HUES48 (cell line): ENCODE measurements around the gene PIK3C2G.

Source experiments
- H3K27ac ChIP-seq: one replicate; pipeline ENCODE4 v1.7.0; 2013; ENCODE audit warnings: low read depth, low read length, inconsistent platforms
- H3K27me3 ChIP-seq: 2 replicates; pipeline ENCODE4 v1.6.1; 2013; ENCODE audit warnings: mild to moderate bottlenecking, low read length; ENCODE audit not compliant: control insufficient read depth, insufficient read depth
- H3K36me3 ChIP-seq: 2 replicates; pipeline ENCODE4 v1.6.1; 2013; ENCODE audit warnings: low read length; ENCODE audit not compliant: control insufficient read depth, insufficient read depth
- H3K4me1 ChIP-seq: 2 replicates; pipeline ENCODE4 v1.6.1; 2013; ENCODE audit warnings: mild to moderate bottlenecking, low read length; ENCODE audit not compliant: control insufficient read depth, insufficient read depth
- H3K4me3 ChIP-seq: 2 replicates; pipeline ENCODE4 v1.5.1; 2013; ENCODE audit warnings: mild to moderate bottlenecking, low read depth, low read length
- H3K9ac ChIP-seq: 2 replicates; pipeline ENCODE4 v1.6.1; 2013; ENCODE audit warnings: mild to moderate bottlenecking, low read depth, low read length, moderate library complexity
- H3K9me3 ChIP-seq: 2 replicates; pipeline ENCODE4 v1.6.1; 2013; ENCODE audit warnings: low read length; ENCODE audit not compliant: control insufficient read depth, insufficient read depth

Gene PIK3C2G

GRCh38 chr12:18339633-18340032 lies 78.3 kb downstream of the PIK3C2G start:
- H3K4me3 ChIP-seq: no peak overlapping the region
- H3K9ac ChIP-seq: no peak overlapping the region
- no peaks in the 10 kb centered on the region for H3K27me3 ChIP-seq
- no peaks in the 10 kb centered on the region for H3K9me3 ChIP-seq
- no peaks in the 10 kb centered on the region for H3K4me1 ChIP-seq
- no peak overlapping the region for H3K27ac ChIP-seq
- no peaks in the 10 kb centered on the region for H3K36me3 ChIP-seq

DNA sequence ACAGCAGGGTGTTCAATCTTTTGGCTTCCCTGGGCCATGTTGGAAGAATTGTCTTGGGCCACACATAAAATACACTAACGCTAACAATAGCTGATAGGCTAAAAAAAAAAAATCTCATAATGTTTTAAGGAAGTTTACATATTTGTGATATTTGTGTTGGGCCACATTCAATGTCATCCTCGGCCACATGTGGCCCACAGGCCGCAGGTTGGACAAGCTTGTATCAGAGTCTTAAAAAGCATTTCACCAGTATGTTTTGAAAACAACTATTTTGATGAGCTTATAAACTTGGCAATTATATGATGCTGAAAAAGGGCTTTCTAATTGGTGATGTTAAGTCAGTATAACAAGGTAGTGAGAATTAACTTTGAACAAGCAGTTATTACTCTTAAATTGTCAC lies 78.9 kb downstream of the PIK3C2G start:
- Histone ChIP-seq H3K9ac (no peak overlapping the region), H3K9me3 (no peaks in the 10 kb centered on the region), H3K36me3 (no peaks in the 10 kb centered on the region), H3K27ac (no peak overlapping the region), H3K4me3 (no peak overlapping the region), H3K4me1 (no peaks in the 10 kb centered on the region), H3K27me3 (no peaks in the 10 kb centered on the region)

DNA sequence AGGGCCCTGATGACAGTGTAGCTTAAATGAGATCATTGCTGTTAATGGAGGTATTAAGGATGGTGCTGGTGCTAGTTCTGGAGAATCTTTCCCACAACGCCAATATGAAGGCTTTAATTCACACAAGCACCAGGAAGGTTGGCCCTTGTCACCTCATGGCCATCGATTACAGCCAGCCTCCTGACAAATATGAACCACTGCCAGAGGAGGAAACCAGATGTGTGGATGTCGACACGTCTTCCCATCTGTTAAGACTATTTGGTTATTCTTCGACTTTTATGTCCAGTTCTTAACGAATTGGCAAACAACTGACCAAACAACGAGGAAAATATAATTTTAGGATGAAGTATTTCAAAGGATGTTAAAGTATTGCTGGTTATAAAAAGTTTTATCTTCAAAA lies 79.5 kb downstream of the PIK3C2G start:
- no peaks in the 10 kb centered on the region for H3K9me3 ChIP-seq
- no peak overlapping the region for H3K27ac ChIP-seq
- H3K4me1 ChIP-seq: no peaks in the 10 kb centered on the region
- H3K4me3 ChIP-seq: no peak overlapping the region
- no peaks in the 10 kb centered on the region for H3K36me3 ChIP-seq
- H3K27me3 ChIP-seq: no peaks in the 10 kb centered on the region
- no peak overlapping the region for H3K9ac ChIP-seq

DNA sequence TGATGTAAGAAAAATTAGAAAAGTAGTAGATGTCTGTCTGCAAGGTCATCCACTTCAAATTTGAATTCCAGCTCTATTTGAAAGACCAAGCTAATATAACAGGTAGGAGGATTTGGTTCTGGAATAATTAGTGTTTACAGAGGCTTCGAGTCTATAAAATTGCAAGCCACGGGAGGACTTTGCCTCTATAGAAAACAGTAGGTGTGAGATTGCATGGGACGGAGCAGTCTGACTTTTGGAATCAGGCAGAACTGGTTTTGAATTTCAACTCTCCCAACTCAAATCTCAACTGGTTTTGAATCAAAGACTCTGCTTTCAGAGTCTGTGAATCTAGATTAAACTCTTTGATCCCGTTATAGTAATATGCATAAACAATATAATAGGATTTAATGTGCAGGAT lies 82.4 kb downstream of the PIK3C2G start:
- H3K4me3 ChIP-seq: no peak overlapping the region
- H3K27me3 ChIP-seq: no peaks in the 10 kb centered on the region
- no peaks in the 10 kb centered on the region for H3K36me3 ChIP-seq
- H3K27ac ChIP-seq: no peak overlapping the region
- H3K4me1 ChIP-seq: no peaks in the 10 kb centered on the region
- no peaks in the 10 kb centered on the region for H3K9me3 ChIP-seq
- no peak overlapping the region for H3K9ac ChIP-seq

- Histone ChIP-seq H3K36me3 (no peaks in the 10 kb centered on the region), H3K4me1 (no peaks in the 10 kb centered on the region), H3K9ac (no peak overlapping the region), H3K9me3 (no peaks in the 10 kb centered on the region), H3K27me3 (no peaks in the 10 kb centered on the region), H3K27ac (no peak overlapping the region), H3K4me3 (no peak overlapping the region)
Observed at GRCh38 chr12:18345021-18345735, 83.9 kb downstream of the PIK3C2G start.

GRCh38 chr12:18352312-18352711 lies 91.0 kb downstream of the PIK3C2G start:
- Histone ChIP-seq H3K27ac (no peak overlapping the region), H3K9ac (no peak overlapping the region), H3K4me3 (no peak overlapping the region), H3K27me3 (no peaks in the 10 kb centered on the region), H3K4me1 (no peaks in the 10 kb centered on the region), H3K36me3 (no peaks in the 10 kb centered on the region), H3K9me3 (no peaks in the 10 kb centered on the region)

DNA sequence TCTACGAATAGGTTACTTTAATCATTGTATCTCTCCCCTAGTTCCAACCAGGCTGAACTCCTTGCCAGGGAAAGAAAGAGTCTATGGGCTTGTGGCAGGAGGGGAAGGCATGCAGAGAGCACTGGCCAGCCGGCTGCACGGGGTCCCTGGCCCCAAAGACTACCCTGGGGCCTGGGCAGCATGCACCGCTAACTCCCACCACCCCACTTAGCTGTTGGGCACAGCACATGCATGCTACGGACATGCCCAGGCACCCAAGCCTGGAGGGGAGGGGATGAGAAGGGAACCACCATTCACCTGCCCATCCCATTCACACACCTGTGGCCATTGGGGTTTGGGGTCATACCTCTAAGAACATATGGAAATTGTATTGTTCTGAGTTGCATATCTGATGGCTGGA lies 94.1 kb downstream of the PIK3C2G start:
- Histone ChIP-seq H3K27ac (no peak overlapping the region), H3K9me3 (no peaks in the 10 kb centered on the region), H3K36me3 (no peaks in the 10 kb centered on the region), H3K4me1 (no peaks in the 10 kb centered on the region), H3K27me3 (no peaks in the 10 kb centered on the region), H3K9ac (no peak overlapping the region), H3K4me3 (no peak overlapping the region)

DNA sequence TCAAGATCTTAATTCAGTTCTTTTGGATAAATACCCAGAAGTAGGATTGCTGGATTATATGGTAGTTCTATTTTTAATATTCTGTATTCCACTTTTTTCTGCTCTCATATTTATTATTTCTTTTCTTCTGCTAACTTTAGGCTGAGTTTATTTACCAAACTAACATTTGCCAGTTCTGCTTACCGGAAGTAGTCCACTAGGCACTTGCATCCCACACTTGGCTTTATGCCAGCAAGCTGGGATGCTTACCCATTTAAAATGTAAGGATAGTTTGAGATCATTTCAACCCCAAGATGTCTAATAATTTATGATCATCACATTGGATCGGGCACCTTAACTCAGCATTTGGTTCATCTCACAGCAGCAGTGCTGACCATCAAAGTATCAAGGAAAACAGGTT lies 96.8 kb downstream of the PIK3C2G start:
- H3K4me3 ChIP-seq: no peak overlapping the region
- H3K9me3 ChIP-seq: peaks cover 19% of the 10 kb centered on the region
- H3K27me3 ChIP-seq: no peaks in the 10 kb centered on the region
- H3K4me1 ChIP-seq: peaks cover 2% of the 10 kb centered on the region; the same call in 1 of the 2 replicates
- H3K36me3 ChIP-seq: no peaks in the 10 kb centered on the region
- H3K9ac ChIP-seq: no peak overlapping the region
- no peak overlapping the region for H3K27ac ChIP-seq

DNA sequence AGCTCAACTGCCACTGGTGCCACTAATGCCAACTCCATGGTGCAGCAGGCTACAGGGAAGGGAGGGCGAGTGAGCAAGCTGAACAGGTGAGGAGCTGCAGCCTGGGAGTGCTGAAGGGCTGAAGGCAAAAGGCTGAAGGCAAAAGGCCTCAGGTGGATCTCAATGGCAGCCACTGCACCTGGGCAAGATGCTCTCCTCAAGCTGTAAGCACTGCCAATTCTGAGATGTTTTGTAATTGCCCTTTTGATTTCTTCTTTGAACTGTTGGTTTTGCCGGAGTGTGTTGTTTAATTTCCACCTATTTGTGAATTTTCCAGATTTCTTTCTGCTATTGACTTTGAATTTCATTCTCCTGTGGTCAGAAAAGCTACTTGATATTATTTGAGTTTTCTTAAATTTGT lies 97.6 kb downstream of the PIK3C2G start:
- H3K27me3 ChIP-seq: no peaks in the 10 kb centered on the region
- no peaks in the 10 kb centered on the region for H3K36me3 ChIP-seq
- no peak overlapping the region for H3K9ac ChIP-seq
- H3K9me3 ChIP-seq: peaks cover 19% of the 10 kb centered on the region
- H3K27ac ChIP-seq: no peak overlapping the region
- peaks cover 8% of the 10 kb centered on the region; the same call in 1 of the 2 replicates for H3K4me1 ChIP-seq
- no peak overlapping the region for H3K4me3 ChIP-seq

DNA sequence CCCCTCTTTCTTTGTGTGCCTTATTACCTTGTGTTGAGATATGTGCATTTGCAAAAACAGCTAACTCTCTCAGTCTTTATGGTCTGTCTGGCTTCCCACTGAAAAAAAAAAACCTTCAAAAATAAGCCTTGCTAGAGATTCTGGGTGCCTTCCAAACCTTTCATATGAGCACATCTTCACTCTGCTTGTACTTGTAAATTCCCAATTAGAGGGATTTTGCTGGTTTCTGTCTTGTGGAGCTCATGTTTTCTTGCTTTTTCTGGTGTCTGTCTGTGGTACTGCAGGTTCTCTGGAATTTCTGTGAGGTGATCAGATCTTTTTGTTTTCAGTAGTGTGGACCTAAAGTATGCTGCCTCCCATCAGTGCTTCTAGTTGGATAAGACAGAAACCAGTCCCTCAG lies 100.1 kb downstream of the PIK3C2G start:
- Histone ChIP-seq H3K4me1 (peaks cover 8% of the 10 kb centered on the region; the same call in 1 of the 2 replicates), H3K27ac (no peak overlapping the region), H3K9ac (no peak overlapping the region), H3K27me3 (no peaks in the 10 kb centered on the region), H3K9me3 (peaks cover 19% of the 10 kb centered on the region), H3K4me3 (no peak overlapping the region), H3K36me3 (no peaks in the 10 kb centered on the region)

- Histone ChIP-seq H3K36me3 (no peaks in the 10 kb centered on the region), H3K9me3 (peaks cover 19% of the 10 kb centered on the region), H3K4me1 (peaks cover 8% of the 10 kb centered on the region; the same call in 1 of the 2 replicates), H3K27ac (no peak overlapping the region), H3K9ac (no peak overlapping the region), H3K4me3 (no peak overlapping the region), H3K27me3 (no peaks in the 10 kb centered on the region)
Observed at GRCh38 chr12:18363321-18363720, 102.0 kb downstream of the PIK3C2G start.
